GM23338 (cell line): ENCODE results near the gene PKM.

Source experiments
- CREB1 ChIP-seq: fragments of 250-450 bp; sonication (Bioruptor Pico); IDR thresholded peaks from 2 replicates; pipeline ENCODE4 v1.5.0; 2020; ENCODE audit warnings: low read depth, mild to moderate bottlenecking, moderate library complexity
- CTCF ChIP-seq, 2 experiments: fragments of 200-600 bp in 1 of 2; sonication (generic) in 1 of 2; conservative IDR thresholded peaks; 2 replicates each; pipeline versions ENCODE4 v1.5.1 to v1.6.1; 2016 to 2017; ENCODE audit warnings: antibody characterized with exemption in 2 of 2, low read depth in 2 of 2, mild to moderate bottlenecking in 2 of 2, moderate library complexity in 1 of 2
- EZH2 ChIP-seq: fragments of 200-600 bp; sonication (generic); IDR thresholded peaks from one replicate; pipeline ENCODE4 v1.8.0; 2017; ENCODE audit warnings: antibody characterized with exemption, mild to moderate bottlenecking, low read depth; ENCODE audit not compliant: unreplicated experiment
- EZH2phosphoT487 ChIP-seq: fragments of 200-600 bp; sonication (generic); IDR thresholded peaks from one replicate; pipeline ENCODE4 v1.8.1; 2018; ENCODE audit warnings: antibody characterized with exemption; ENCODE audit not compliant: unreplicated experiment
- JUNB ChIP-seq: IDR thresholded peaks from one replicate; pipeline ENCODE4 v1.6.1; 2016; ENCODE audit warnings: antibody characterized with exemption; ENCODE audit not compliant: unreplicated experiment
- POLR2AphosphoS5 ChIP-seq: IDR thresholded peaks from 2 replicates; pipeline ENCODE4 v1.6.1; 2016; ENCODE audit warnings: antibody characterized with exemption, low read depth
- REST ChIP-seq: IDR thresholded peaks from one replicate; pipeline ENCODE4 v1.6.1; 2018; ENCODE audit warnings: antibody characterized with exemption; ENCODE audit not compliant: unreplicated experiment

GRCh38 chr15:72197460-72198355 lies 33.3 kb downstream of the PKM start, which contains the start of gene GRAMD2A:
- TF ChIP-seq CTCF (conservative IDR thresholded peaks at IDR 0.05; ENCODE audit: low read depth in 2 of 2) (no peak), JUNB (no peak), REST (no peak), EZH2phosphoT487 (no peak), POLR2AphosphoS5 (peak; percentile 53), EZH2 (no peak), CREB1 (CRISPR knock-in tag) (no peak)
